Activated T-helper 1 cell treated with anti-CD3 and anti-CD28 coated beads, Interleukin-12 subunit alpha, Interleukin-12 subunit beta, Interleukin-2, Interleukin-4 antibody, amounts not matched to agents 30 ng/mL and 10 ng/mL and 1 ng/mL, durations not matched to agents 14 hours and 24 hours and 36 hours (primary cell): ENCODE data around the gene RRP9. TPM values are rescaled to one million over a fixed set of nuclear protein-coding genes. Genes with fewer than 3 reads are reported as not detected.
A peak's percentile ranks its signal among the peaks of the same experiment; 100 is the strongest.

Experiments
- DNase-seq: peaks from one replicate; pipeline ENCODE4 v3.0.0; 2021; ENCODE audit warnings: low spot score
- H3K27ac Mint-ChIP-seq: one replicate; pipeline ENCODE4 v1.8.0; 2021; ENCODE audit warnings: mild to moderate bottlenecking, mixed read lengths
- H3K27me3 Mint-ChIP-seq: one replicate; pipeline ENCODE4 v1.8.0; 2022; ENCODE audit warnings: mild to moderate bottlenecking, moderate library complexity, mixed read lengths; ENCODE audit not compliant: insufficient read depth
- H3K36me3 Mint-ChIP-seq: one replicate; pipeline ENCODE4 v1.8.0; 2021; ENCODE audit warnings: low read depth, mixed read lengths
- H3K4me1 Mint-ChIP-seq: one replicate; pipeline ENCODE4 v1.8.0; 2021; ENCODE audit warnings: low read depth, mixed read lengths
- H3K4me3 Mint-ChIP-seq: one replicate; pipeline ENCODE4 v1.8.0; 2021; ENCODE audit warnings: mild to moderate bottlenecking, moderate library complexity, mixed read lengths
- H3K9me3 Mint-ChIP-seq: one replicate; pipeline ENCODE4 v1.8.0; 2021; ENCODE audit warnings: mixed read lengths
- intact Hi-C: fragments of 100-400 bp; cut with micrococcal nuclease; formaldehyde crosslinking; loops from one replicate; pipeline ENCODE4 v1.15.1; 2024
- total RNA-seq: library from RNA; stranded (reverse); gene quantifications from 2 replicates; pipeline ENCODE4 v1.2.3, GENCODE V29; 2022

The RRP9 gene
- total RNA-seq, 1 donor from 2014 or later: 91.8 TPM

DNA sequence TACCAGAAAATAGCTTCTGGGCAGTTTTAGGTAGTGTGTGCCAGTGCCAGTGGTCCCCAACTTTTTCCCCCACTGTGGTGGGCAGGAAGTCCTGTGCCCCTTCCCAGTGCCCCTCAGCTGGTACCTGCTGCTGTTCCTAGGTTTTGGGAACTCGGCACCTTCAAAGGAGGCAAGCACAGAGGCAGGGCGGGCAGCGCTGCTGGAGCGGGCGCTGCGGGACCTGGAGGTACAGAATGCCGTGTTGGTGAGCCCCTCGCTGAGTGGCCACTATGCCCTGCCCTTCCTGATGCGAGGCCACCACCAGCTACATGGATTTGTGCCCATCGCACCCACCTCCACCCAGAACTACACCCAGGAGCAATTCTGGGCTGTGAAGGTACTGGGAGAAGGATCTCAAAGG, 38.5 kb upstream of the RRP9 start:
- DNase-seq: no peak
- H3K4me3 Mint-ChIP-seq: no peak overlapping the region
- no peaks in the 10 kb centered on the region for H3K9me3 Mint-ChIP-seq
- no peaks in the 10 kb centered on the region for H3K27me3 Mint-ChIP-seq
- intact Hi-C loops: loop anchor here (5.0 to 10.0 kb wide), 2 partner anchors 307 to 705 kb away; partner anchors contain the start of genes GLYCTK, GNL3 and PBRM1
- H3K27ac Mint-ChIP-seq: no peak overlapping the region
- H3K4me1 Mint-ChIP-seq: peaks cover 42% of the 10 kb centered on the region
- peaks cover 6% of the 10 kb centered on the region for H3K36me3 Mint-ChIP-seq

DNA sequence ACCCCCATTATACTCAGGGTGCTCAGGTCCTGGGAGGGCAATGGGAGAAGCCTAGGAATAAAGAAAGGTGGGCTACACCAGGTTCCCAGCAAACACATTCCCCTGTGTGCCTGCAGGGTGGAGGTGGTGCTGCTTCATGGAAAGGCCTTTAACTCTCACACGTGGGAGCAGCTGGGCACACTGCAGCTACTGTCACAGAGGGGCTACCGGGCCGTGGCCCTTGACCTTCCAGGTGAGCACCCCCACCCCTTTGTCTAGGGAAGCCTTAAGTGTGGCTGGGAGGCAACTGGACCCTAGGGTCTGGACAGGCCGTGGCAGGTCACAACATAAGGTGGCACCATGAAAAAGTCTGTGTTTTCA, 36.4 kb upstream of the RRP9 start:
- no peaks in the 10 kb centered on the region for H3K27me3 Mint-ChIP-seq
- intact Hi-C loops: loop anchor here (10.0 kb wide), 2 partner anchors 557 to 583 kb away; partner anchors contain the start of genes NT5DC2, RBM15B and UQCC5
- DNase-seq: no peak
- peaks cover 6% of the 10 kb centered on the region for H3K36me3 Mint-ChIP-seq
- H3K27ac Mint-ChIP-seq: no peak overlapping the region
- peaks cover 39% of the 10 kb centered on the region for H3K4me1 Mint-ChIP-seq
- H3K4me3 Mint-ChIP-seq: no peak overlapping the region
- no peaks in the 10 kb centered on the region for H3K9me3 Mint-ChIP-seq

DNA sequence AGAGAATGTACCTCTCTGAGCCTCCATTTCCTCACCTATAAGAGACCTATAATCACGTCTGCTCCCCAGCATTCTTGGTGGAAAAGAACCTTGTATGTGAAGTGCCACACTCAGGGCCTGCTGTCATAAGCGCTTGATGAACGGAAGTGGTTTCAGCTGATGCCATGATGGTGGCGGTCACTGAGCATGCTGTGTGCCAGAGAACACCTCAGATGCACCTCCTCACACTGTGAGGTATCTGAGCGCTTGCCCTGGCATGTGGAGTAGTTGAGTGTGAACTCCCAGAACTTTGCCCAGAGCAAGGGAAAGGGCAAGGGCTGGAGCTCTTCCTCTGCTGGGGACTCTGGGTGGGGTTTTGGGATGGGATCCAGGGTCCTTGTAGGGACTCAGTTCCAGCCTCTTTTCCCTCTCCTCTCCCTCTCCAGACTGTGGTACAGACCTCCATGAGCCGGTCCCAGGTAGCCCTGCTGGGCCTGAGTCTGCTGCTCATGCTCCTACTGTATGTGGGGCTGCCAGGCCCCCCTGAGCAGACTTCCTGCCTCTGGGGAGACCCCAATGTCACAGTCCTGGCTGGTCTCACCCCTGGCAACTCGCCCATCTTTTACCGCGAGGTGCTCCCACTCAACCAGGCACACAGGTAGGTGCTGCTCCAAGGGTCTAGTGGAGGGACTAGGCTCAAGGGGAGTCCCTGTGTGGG, 35.9 kb upstream of the RRP9 start:
- H3K27ac Mint-ChIP-seq: peak overlapping the region; percentile 3
- H3K9me3 Mint-ChIP-seq: no peaks in the 10 kb centered on the region
- intact Hi-C loops: loop anchor here (10.0 kb wide), 2 partner anchors 557 to 583 kb away; partner anchors contain the start of genes NT5DC2, RBM15B and UQCC5
- H3K36me3 Mint-ChIP-seq: peaks cover 6% of the 10 kb centered on the region
- peak overlapping the region; percentile 43 for H3K4me3 Mint-ChIP-seq
- H3K4me1 Mint-ChIP-seq: peaks cover 36% of the 10 kb centered on the region
- no peaks in the 10 kb centered on the region for H3K27me3 Mint-ChIP-seq
- DNase-seq: no peak

DNA sequence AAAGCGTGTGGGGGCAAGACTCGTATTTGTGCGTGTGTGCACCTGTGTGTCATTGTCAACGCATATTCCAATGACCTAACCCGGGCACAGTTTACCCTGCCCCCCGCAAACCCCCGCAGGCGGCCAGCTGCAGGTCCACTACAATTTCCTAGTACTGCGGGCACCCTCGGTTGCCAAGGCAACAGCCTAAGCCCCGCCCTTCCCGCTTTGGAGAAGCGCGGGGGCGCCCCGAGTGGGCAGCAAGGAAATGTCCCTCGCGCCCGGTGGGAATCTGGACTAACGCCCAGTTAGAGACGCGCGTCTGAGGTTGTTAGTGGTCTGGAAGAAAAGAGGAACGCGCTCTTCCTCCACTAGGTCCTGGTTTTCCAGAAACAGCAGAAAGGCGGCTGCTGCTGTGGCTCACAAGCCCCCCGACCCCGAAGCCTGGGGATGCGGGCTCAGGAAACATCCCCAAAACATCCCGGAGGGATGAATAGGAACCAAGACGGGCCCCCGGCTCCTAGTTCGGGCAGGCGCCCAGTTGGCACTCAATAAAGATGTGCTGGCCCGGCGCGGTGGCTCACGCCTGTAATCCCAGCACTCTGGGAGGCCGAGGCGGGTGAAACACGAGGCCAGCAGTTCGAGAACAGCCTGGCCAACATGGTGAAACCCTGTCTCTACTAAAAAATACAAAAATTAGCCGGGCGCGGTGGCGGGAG, 34.3 kb upstream of the RRP9 start:
- Mint-ChIP-seq H3K27ac (no peak overlapping the region), H3K4me1 (peaks cover 26% of the 10 kb centered on the region), H3K36me3 (no peaks in the 10 kb centered on the region), H3K4me3 (peak overlapping the region; percentile 87), H3K27me3 (no peaks in the 10 kb centered on the region), H3K9me3 (no peaks in the 10 kb centered on the region)
- intact Hi-C loops: loop anchor here (1.0 to 10.0 kb wide), 4 partner anchors 7 to 581 kb away; partner anchors contain the start of genes ACY1, DUSP7, NT5DC2 and RBM15B
- DNase-seq: no peak

DNA sequence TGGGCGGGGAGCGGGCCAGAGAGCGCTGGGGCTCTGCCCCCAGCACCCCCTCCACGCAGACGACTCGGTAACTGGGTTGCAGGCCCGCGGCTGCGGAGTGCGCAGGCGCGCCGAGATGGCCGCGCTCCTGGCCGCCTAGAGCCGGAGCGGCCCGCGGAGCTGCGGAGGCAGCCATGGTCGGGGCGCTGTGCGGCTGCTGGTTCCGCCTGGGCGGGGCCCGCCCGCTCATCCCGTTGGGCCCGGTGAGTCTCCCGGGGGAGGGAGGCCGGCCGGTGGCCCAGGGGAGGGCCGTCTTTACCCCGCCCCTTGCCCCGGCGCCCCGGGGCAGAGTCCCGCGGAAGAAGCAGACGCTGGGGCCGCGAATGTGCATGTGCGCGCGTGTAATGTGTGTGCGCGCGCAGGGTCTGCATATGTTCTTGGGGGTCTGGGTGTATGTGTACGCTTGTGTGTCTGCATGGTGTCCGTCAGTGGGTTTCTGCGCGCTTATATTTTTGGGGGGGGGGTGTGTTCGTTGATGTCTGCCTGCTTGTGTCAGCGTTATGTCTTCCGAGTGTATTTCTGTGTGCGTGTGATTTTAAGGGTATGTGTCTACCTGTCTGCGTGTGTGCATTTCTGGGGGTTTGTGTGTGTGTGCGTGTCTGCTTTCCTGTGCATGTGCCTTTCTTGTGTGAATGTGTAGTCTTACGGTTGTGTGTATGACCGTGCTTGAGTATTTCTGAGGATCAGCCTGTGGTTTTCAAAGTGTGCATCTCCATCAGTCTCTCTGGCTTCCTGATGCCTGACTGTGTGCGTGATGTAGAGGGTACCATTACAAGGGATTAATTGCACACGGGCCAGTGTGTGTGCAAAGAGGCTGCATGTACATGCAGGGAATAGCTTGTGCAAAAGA, 33.5 kb upstream of the RRP9 start, which contains the start of gene ABHD14A:
Gene ABHD14A (plus strand): TSS at position 102 of the 889 bp plus-strand sequence. CDS start 72 bp downstream, at position 174.
- intact Hi-C loops: loop anchor here (1.0 to 10.0 kb wide), 6 partner anchors 8 to 580 kb away; partner anchors contain the start of genes ACY1, DUSP7, NT5DC2 and PARP3
- Mint-ChIP-seq H3K27ac (peak within 1 kb of the TSS; percentile 90), H3K4me3 (peak within 1 kb of the TSS; percentile 87), H3K27me3 (no peaks in the 10 kb centered on the region), H3K36me3 (peaks cover 2% of the 10 kb centered on the region), H3K9me3 (no peaks in the 10 kb centered on the region), H3K4me1 (peaks cover 24% of the 10 kb centered on the region)
- peak; percentile 72 for DNase-seq

DNA sequence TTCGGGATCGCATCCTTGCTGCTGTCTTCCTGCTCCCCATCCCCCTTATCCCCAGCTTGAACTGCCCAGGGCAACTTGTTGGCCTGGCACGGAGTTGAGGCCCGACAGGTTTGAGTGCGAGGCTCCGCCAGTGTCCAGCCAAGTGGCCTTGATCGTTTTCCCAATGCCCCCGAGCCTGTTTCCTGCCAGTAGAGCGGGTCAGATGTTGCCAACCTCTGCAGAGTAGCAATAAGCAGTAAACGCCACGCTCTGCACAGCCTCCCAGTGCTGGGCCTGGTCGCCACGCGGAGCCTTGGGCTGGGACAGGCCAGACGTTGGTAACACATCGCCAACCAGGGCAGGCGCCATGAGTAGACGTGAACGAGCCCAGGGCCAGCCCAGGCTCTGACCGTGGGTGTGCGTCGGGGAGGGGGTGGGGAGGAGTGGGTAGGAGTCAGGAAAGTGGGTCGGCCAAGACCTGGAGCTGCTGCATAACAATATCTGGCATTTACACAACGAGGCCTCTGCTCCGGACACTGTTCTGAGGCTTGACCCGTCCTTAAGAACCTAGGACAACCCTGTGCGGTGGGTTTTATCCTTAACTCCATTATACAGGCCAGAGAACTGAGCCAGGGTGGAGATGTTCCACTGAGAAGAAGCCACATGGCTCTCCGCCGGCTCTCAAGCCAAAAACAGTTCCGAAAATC, 32.7 kb upstream of the RRP9 start:
- Mint-ChIP-seq H3K9me3 (no peaks in the 10 kb centered on the region), H3K36me3 (peaks cover 2% of the 10 kb centered on the region), H3K4me3 (peak overlapping the region; percentile 87), H3K27me3 (no peaks in the 10 kb centered on the region), H3K4me1 (peaks cover 24% of the 10 kb centered on the region), H3K27ac (peak overlapping the region; percentile 90)
- no peak for DNase-seq
- intact Hi-C loops: loop anchor here (1.0 to 10.0 kb wide), 5 partner anchors 21 to 580 kb away; partner anchors contain the start of genes DUSP7, NT5DC2, PARP3 and RBM15B

DNA sequence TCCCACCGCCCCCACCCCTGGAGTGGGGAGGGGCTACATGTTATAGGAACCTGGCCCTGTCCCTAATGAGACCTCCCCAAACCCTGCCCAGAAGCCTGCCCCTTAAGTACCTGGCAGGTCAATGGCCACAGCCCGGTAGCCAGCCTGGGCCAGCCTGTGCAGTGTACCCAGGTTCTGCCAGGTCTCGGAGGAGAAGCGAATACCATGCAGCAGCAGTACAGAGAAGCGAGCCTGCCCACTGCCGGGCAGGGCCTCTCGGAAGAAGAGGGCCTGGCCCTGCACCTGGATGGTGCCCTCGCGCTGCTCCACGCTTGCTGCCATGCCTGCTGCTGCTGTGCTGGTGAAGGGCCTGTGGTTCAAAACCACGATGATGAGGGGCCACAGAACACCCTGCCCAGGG, 29.6 kb upstream of the RRP9 start:
- Mint-ChIP-seq H3K27ac (no peak overlapping the region), H3K4me1 (peaks cover 22% of the 10 kb centered on the region), H3K4me3 (peak overlapping the region; percentile 26), H3K36me3 (peaks cover 7% of the 10 kb centered on the region), H3K9me3 (no peaks in the 10 kb centered on the region), H3K27me3 (no peaks in the 10 kb centered on the region)
- DNase-seq: no peak
- intact Hi-C loops: loop anchor here (10.0 kb wide), 2 partner anchors 563 to 577 kb away; partner anchors contain the start of genes NT5DC2, RBM15B and UQCC5

DNA sequence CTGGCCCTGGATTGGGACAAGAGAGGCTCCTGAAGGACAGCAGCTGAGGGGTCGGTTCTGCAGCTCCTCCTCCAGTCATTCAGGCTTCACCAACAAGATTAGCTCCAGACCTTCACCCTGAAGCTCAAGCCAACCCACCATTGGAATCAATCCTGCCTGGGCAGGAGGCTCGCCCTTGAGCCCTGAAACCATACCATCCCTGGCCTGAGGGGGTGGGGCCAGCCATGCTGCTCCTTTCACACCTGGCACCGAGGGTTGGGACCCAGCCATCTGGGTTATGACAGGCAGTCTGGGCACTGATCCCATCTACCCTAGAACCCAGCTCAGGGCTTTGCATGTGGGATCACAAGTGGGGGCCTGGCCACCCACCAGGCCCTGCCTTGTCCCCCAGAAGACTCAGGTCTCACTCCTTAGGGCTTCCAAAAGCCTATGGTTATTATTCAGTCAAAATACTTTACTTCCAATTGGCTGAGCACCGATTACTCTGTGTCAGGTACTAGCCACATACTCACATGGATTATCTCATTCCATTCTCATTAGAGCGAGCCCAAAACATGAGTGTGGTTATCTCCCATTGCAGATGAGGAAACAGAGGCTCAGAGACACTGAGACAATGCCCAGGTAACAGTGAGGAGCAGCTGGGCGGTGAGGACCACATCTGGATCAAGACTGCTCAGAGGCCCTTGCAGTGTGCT, 29.0 kb upstream of the RRP9 start:
- H3K4me3 Mint-ChIP-seq: no peak overlapping the region
- intact Hi-C loops: loop anchor here (10.0 kb wide), 2 partner anchors 564 to 576 kb away; partner anchors contain the start of genes NT5DC2, RBM15B and UQCC5
- no peak overlapping the region for H3K27ac Mint-ChIP-seq
- no peak for DNase-seq
- H3K36me3 Mint-ChIP-seq: peaks cover 7% of the 10 kb centered on the region
- peaks cover 22% of the 10 kb centered on the region for H3K4me1 Mint-ChIP-seq
- no peaks in the 10 kb centered on the region for H3K27me3 Mint-ChIP-seq
- no peaks in the 10 kb centered on the region for H3K9me3 Mint-ChIP-seq

DNA sequence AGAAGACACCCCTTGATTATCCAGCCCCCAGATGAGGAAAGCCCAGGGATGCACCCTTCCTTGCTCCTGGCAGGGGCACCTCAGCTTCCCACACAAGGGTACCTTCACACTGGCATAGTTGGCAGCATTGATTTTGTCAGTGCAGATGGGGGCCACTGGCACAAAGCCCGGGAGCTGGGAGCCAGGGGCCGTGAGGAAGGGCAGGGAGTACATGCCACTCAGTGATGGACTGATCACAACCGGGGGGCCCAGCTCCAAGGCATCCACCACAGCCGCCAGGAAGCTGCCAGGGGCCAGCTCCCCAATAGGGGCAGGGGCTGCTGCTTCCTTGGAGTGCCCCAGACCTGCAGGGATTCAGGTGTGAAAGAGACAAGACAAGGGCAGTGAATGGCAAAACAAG, 28.1 kb upstream of the RRP9 start:
- H3K4me3 Mint-ChIP-seq: no peak overlapping the region
- no peak overlapping the region for H3K27ac Mint-ChIP-seq
- intact Hi-C loops: loop anchor here (10.0 kb wide), 2 partner anchors 565 to 575 kb away; partner anchors contain the start of genes NT5DC2, RBM15B and UQCC5
- no peaks in the 10 kb centered on the region for H3K27me3 Mint-ChIP-seq
- peaks cover 15% of the 10 kb centered on the region for H3K4me1 Mint-ChIP-seq
- peaks cover 7% of the 10 kb centered on the region for H3K36me3 Mint-ChIP-seq
- H3K9me3 Mint-ChIP-seq: no peaks in the 10 kb centered on the region
- no peak for DNase-seq

DNA sequence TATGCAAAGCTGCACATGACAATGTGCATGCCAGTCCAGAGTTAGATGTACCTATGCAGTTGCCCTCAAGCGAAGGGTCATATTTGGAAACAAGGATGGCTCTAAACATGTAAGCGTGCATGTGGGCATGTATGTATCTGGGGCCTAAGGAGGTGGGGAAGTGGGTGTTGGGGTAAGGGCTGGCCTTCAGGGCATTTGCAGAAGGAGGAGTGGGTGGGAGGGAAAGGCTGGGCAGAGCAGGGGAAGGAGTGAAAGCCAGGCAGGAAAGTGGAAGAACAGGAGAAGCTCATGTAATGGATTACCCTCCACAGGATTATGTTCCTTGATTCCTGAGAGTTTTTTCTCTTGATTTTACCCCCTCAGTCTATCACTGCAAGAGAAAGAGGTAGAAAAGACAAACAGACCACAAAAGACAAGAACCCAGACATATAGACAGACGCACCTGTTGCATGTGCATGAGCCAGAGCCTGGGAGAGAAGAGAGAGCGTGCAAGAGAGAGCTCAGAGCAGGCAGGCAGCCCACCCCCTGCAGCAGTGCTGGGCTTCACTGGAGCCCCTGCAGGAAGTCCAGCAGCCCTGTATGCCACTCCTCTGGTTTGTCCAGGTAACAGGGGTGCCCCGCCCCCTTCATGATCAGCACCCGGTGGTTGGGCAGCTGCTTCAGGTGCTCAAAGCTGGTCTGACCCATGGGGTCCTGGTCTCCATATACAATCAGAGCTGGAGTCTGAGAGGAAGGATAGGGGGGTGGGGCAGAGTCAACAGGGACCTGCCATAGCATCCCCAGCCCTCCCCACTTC, 27.4 kb upstream of the RRP9 start:
- no peak for DNase-seq
- H3K4me1 Mint-ChIP-seq: peaks cover 12% of the 10 kb centered on the region
- H3K4me3 Mint-ChIP-seq: peak overlapping the region; percentile 83
- H3K27ac Mint-ChIP-seq: peak overlapping the region; percentile 52
- no peaks in the 10 kb centered on the region for H3K27me3 Mint-ChIP-seq
- intact Hi-C loops: no loop called here
- no peaks in the 10 kb centered on the region for H3K9me3 Mint-ChIP-seq
- H3K36me3 Mint-ChIP-seq: peaks cover 7% of the 10 kb centered on the region
